Cardiac muscle cell (in vitro differentiated cells and primary cell): ENCODE data around the gene HMCN1. TPM values are rescaled to one million over a fixed set of nuclear protein-coding genes. Genes with fewer than 3 reads are reported as not detected.

Experiments
- DNase-seq, 2 donors: peaks; one replicate each; pipeline versions ENCODE4 v3.0.0 to v3.0.0-alpha.2; 2010 to 2017; ENCODE audit warnings: low read depth in 1 of 2, low spot score in 1 of 2
- H3K27ac ChIP-seq: fragments of 200-600 bp; sonication (generic); 2 replicates; pipeline ENCODE4 v1.5.1; 2016
- H3K27me3 ChIP-seq: fragments of 200-600 bp; sonication (generic); 2 replicates; pipeline ENCODE4 v1.6.0; 2016; ENCODE audit warnings: control low read depth
- H3K36me3 ChIP-seq: fragments of 200-600 bp; sonication (generic); 2 replicates; pipeline ENCODE4 v1.5.1; 2016; ENCODE audit warnings: control low read depth
- H3K4me1 ChIP-seq: fragments of 200-600 bp; sonication (generic); 2 replicates; pipeline ENCODE4 v1.8.1; 2017; ENCODE audit warnings: low read depth, mild to moderate bottlenecking, mixed run types
- H3K4me3 ChIP-seq: fragments of 200-600 bp; sonication (generic); 2 replicates; pipeline ENCODE4 v1.5.1; 2016; ENCODE audit warnings: mild to moderate bottlenecking
- H3K9me3 ChIP-seq: fragments of 200-600 bp; sonication (generic); 2 replicates; pipeline ENCODE4 v1.5.1; 2017; ENCODE audit warnings: low read depth, mild to moderate bottlenecking, control low read depth
- CTCF ChIP-seq: IDR thresholded peaks from 2 replicates; pipeline ENCODE4 v1.5.1; 2012; ENCODE audit warnings: low read depth, mild to moderate bottlenecking, low read length
- polyA plus RNA-seq: library from polyadenylated mRNA; unstranded; fragments of >200 nt; fragmentation: Nextera tagmentation; extraction: Ambion mirVana; gene quantifications from 2 replicates; pipeline ENCODE4 v1.2.1, GENCODE V29; 2016
- total RNA-seq: library from RNA; depleted of rRNA; stranded (reverse); fragments of >200 nt; gene quantifications from 2 replicates; pipeline ENCODE4 v1.2.3, GENCODE V29; 2016

The HMCN1 gene
- total and polyA plus RNA-seq, 2 experiments from 2014 or later, result 4.9 to 28.5 TPM

- Histone ChIP-seq H3K9me3 (no peaks in the 10 kb centered on the region), H3K27ac (no peak overlapping the region), H3K36me3 (no peaks in the 10 kb centered on the region), H3K4me3 (no peak overlapping the region), H3K27me3 (no peaks in the 10 kb centered on the region), H3K4me1 (peaks cover 7% of the 10 kb centered on the region)
- peak in 1 of 2 donors; percentile 44 for DNase-seq
- no peak for TF ChIP-seq CTCF
Measured at GRCh38 chr1:185860311-185860710, 126.1 kb downstream of the HMCN1 start.

- peaks cover 7% of the 10 kb centered on the region for H3K4me1 ChIP-seq
- no peaks in the 10 kb centered on the region for H3K27me3 ChIP-seq
- H3K4me3 ChIP-seq, result no peak overlapping the region
- no peaks in the 10 kb centered on the region for H3K9me3 ChIP-seq
- DNase-seq, result no peak
- H3K27ac ChIP-seq, result no peak overlapping the region
- H3K36me3 ChIP-seq, result no peaks in the 10 kb centered on the region
- TF ChIP-seq CTCF, result no peak
Measured at GRCh38 chr1:185860859-185861258, 126.7 kb downstream of the HMCN1 start.

GRCh38 chr1:185861630-185862029 lies 127.4 kb downstream of the HMCN1 start:
- no peak for TF ChIP-seq CTCF
- peak in 1 of 2 donors; percentile 62 for DNase-seq
- Histone ChIP-seq H3K27me3 (no peaks in the 10 kb centered on the region), H3K36me3 (no peaks in the 10 kb centered on the region), H3K4me1 (peaks cover 7% of the 10 kb centered on the region), H3K27ac (no peak overlapping the region), H3K4me3 (no peak overlapping the region), H3K9me3 (no peaks in the 10 kb centered on the region)

- no peak overlapping the region for H3K27ac ChIP-seq
- peak in 1 of 2 donors; percentile 45 for DNase-seq
- TF ChIP-seq CTCF, result no peak
Measured at GRCh38 chr1:185862235-185862634, 128.0 kb downstream of the HMCN1 start.

GRCh38 chr1:185864331-185864730 lies 130.1 kb downstream of the HMCN1 start:
- no peak for DNase-seq
- H3K27me3 ChIP-seq, result no peaks in the 10 kb centered on the region
- no peak for TF ChIP-seq CTCF
- no peaks in the 10 kb centered on the region for H3K9me3 ChIP-seq
- H3K27ac ChIP-seq, result no peak overlapping the region
- no peak overlapping the region for H3K4me3 ChIP-seq
- H3K36me3 ChIP-seq, result no peaks in the 10 kb centered on the region
- H3K4me1 ChIP-seq, result peaks cover 7% of the 10 kb centered on the region

More at GRCh38 chr1:185862235-185862634, 128.0 kb downstream of the HMCN1 start:
- Histone ChIP-seq H3K27me3 (no peaks in the 10 kb centered on the region), H3K36me3 (no peaks in the 10 kb centered on the region), H3K4me1 (peaks cover 7% of the 10 kb centered on the region), H3K4me3 (no peak overlapping the region), H3K9me3 (no peaks in the 10 kb centered on the region)

GRCh38 chr1:185864889-185865517 lies 130.8 kb downstream of the HMCN1 start:
- H3K4me3 ChIP-seq, result no peak overlapping the region
- peaks cover 5% of the 10 kb centered on the region for H3K4me1 ChIP-seq
- TF ChIP-seq CTCF, result no peak
- H3K36me3 ChIP-seq, result no peaks in the 10 kb centered on the region
- peak in 1 of 2 donors; percentile 93 for DNase-seq
- no peaks in the 10 kb centered on the region for H3K27me3 ChIP-seq
- H3K27ac ChIP-seq, result no peak overlapping the region
- no peaks in the 10 kb centered on the region for H3K9me3 ChIP-seq
